ENCODE results near the gene TENM3. TPM values are rescaled to one million over a fixed set of nuclear protein-coding genes. Genes with fewer than 3 reads are reported as not detected.

The TENM3 gene
- total RNA-seq, 1 donor from 2014 or later, result 40.4 TPM

- peaks cover 3% of the 10 kb centered on the region for H3K36me3 Mint-ChIP-seq (ENCODE audit: insufficient read depth)
- no peak for DNase-seq (ENCODE audit: low spot score, unreplicated experiment)
- no peak overlapping the region for H3K4me3 Mint-ChIP-seq (ENCODE audit: low read depth)
Observed at GRCh38 chr4:182695842-182696241, 452.6 kb downstream of the TENM3 start.

GRCh38 chr4:182697094-182697493 lies 453.9 kb downstream of the TENM3 start:
- no peaks in the 10 kb centered on the region for H3K4me1 Mint-ChIP-seq (ENCODE audit: low read depth)
- no peak overlapping the region for H3K27ac Mint-ChIP-seq
- no peak for TF ChIP-seq CTCF (IDR thresholded peaks at IDR 0.05; ENCODE audit: unreplicated experiment)
- no peak overlapping the region for H3K4me3 Mint-ChIP-seq (ENCODE audit: low read depth)
- no peaks in the 10 kb centered on the region for H3K27me3 Mint-ChIP-seq
- H3K9me3 Mint-ChIP-seq (ENCODE audit: low read depth), result peaks cover 3% of the 10 kb centered on the region
- peaks cover 3% of the 10 kb centered on the region for H3K36me3 Mint-ChIP-seq (ENCODE audit: insufficient read depth)
- no peak for DNase-seq (ENCODE audit: low spot score, unreplicated experiment)

More at GRCh38 chr4:182695842-182696241, 452.6 kb downstream of the TENM3 start:
- no peaks in the 10 kb centered on the region for H3K27me3 Mint-ChIP-seq
- peaks cover 3% of the 10 kb centered on the region for H3K9me3 Mint-ChIP-seq (ENCODE audit: low read depth)
- no peak for TF ChIP-seq CTCF (IDR thresholded peaks at IDR 0.05; ENCODE audit: unreplicated experiment)
- H3K27ac Mint-ChIP-seq, result no peak overlapping the region
- H3K4me1 Mint-ChIP-seq (ENCODE audit: low read depth), result no peaks in the 10 kb centered on the region

- H3K27ac Mint-ChIP-seq, result peak overlapping the region; percentile 7
- H3K4me1 Mint-ChIP-seq (ENCODE audit: low read depth), result no peaks in the 10 kb centered on the region
- DNase-seq (ENCODE audit: low spot score, unreplicated experiment), result no peak
- no peak overlapping the region for H3K4me3 Mint-ChIP-seq (ENCODE audit: low read depth)
- H3K27me3 Mint-ChIP-seq, result no peaks in the 10 kb centered on the region
- H3K36me3 Mint-ChIP-seq (ENCODE audit: insufficient read depth), result peaks cover 1% of the 10 kb centered on the region
- H3K9me3 Mint-ChIP-seq (ENCODE audit: low read depth), result no peaks in the 10 kb centered on the region
- no peak for TF ChIP-seq CTCF (IDR thresholded peaks at IDR 0.05; ENCODE audit: unreplicated experiment)
Observed at GRCh38 chr4:182698212-182698611, 455.0 kb downstream of the TENM3 start.

GRCh38 chr4:182699201-182699600 lies 456.0 kb downstream of the TENM3 start:
- no peak for DNase-seq (ENCODE audit: low spot score, unreplicated experiment)
- peaks cover 1% of the 10 kb centered on the region for H3K36me3 Mint-ChIP-seq (ENCODE audit: insufficient read depth)
- no peaks in the 10 kb centered on the region for H3K27me3 Mint-ChIP-seq
- TF ChIP-seq CTCF (IDR thresholded peaks at IDR 0.05; ENCODE audit: unreplicated experiment), result no peak
- no peak overlapping the region for H3K4me3 Mint-ChIP-seq (ENCODE audit: low read depth)
- H3K9me3 Mint-ChIP-seq (ENCODE audit: low read depth), result no peaks in the 10 kb centered on the region
- H3K4me1 Mint-ChIP-seq (ENCODE audit: low read depth), result no peaks in the 10 kb centered on the region
- no peak overlapping the region for H3K27ac Mint-ChIP-seq

- Mint-ChIP-seq H3K27ac (no peak overlapping the region), H3K4me1 (ENCODE audit: low read depth) (no peaks in the 10 kb centered on the region), H3K4me3 (ENCODE audit: low read depth) (no peak overlapping the region), H3K9me3 (ENCODE audit: low read depth) (no peaks in the 10 kb centered on the region), H3K36me3 (ENCODE audit: insufficient read depth) (peaks cover 1% of the 10 kb centered on the region), H3K27me3 (no peaks in the 10 kb centered on the region)
- no peak for DNase-seq (ENCODE audit: low spot score, unreplicated experiment)
- TF ChIP-seq CTCF (IDR thresholded peaks at IDR 0.05; ENCODE audit: unreplicated experiment), result no peak
Observed at GRCh38 chr4:182699795-182700194, 456.6 kb downstream of the TENM3 start.

Measured in progenitor cell of endocrine pancreas (in vitro differentiated cells).